ENCODE results near the gene GALNT17.

The GALNT17 gene

GRCh38 chr7:71135663-71136062, 3.7 kb downstream of the GALNT17 start:
- Histone ChIP-seq H3K4me1 (ENCODE audit: control extremely low read depth in 1 of 4, control insufficient read depth in 4 of 4, insufficient read depth in 4 of 4, low read length in 3 of 4) (peaks cover 0 to 20% (median 12%) of the 10 kb centered on the region in 4 experiments), H3K27me3 (replicated peaks in 2 of 5; ENCODE audit: control insufficient read depth in 4 of 5, insufficient read depth in 5 of 5, low read length in 4 of 5) (peaks cover 0 to 48% (median 18%) of the 10 kb centered on the region in 5 experiments), H3K27ac (ENCODE audit: insufficient read depth in 1 of 2, low read depth in 1 of 2, low read length in 2 of 2, poor library complexity in 1 of 2, severe bottlenecking in 2 of 2) (no peak overlapping the region), H3K4me3 (ENCODE audit: control insufficient read depth in 1 of 7, extremely low read depth in 1 of 7, insufficient read depth in 4 of 7, low read depth in 2 of 7, low read length in 6 of 7) (no peak overlapping the region), H3K36me3 (ENCODE audit: control insufficient read depth in 4 of 4, insufficient read depth in 4 of 4, low read length in 3 of 4) (no peaks in the 10 kb centered on the region), H3K9me3 (ENCODE audit: control extremely low read depth in 1 of 5, control insufficient read depth in 4 of 5, insufficient read depth in 2 of 5, low read depth in 1 of 5, low read length in 4 of 5) (no peaks in the 10 kb centered on the region)
- DNase-seq, result no peak
- WGBS (ENCODE audit: insufficient coverage), result 80% methylated on average over 2 of the region's 4 CpGs
- POLR2A ChIA-PET, result no interaction called here
- CTCF ChIA-PET, result no interaction called here

GRCh38 chr7:71137479-71137878, 5.5 kb downstream of the GALNT17 start:
- no peaks in the 10 kb centered on the region for H3K36me3 ChIP-seq (ENCODE audit: control insufficient read depth in 4 of 4, insufficient read depth in 4 of 4, low read length in 3 of 4)
- ChIA-PET POLR2A (no interaction called here), CTCF (no interaction called here)
- H3K4me3 ChIP-seq (ENCODE audit: control insufficient read depth in 1 of 7, extremely low read depth in 1 of 7, insufficient read depth in 4 of 7, low read depth in 2 of 7, low read length in 6 of 7), result no peak overlapping the region
- WGBS (ENCODE audit: insufficient coverage), result 95% methylated on average over 4 of the region's 7 CpGs
- H3K27me3 ChIP-seq (replicated peaks in 2 of 5; ENCODE audit: control insufficient read depth in 4 of 5, insufficient read depth in 5 of 5, low read length in 4 of 5), result peaks cover 0 to 30% (median 15%) of the 10 kb centered on the region in 5 experiments
- H3K4me1 ChIP-seq (ENCODE audit: control extremely low read depth in 1 of 4, control insufficient read depth in 4 of 4, insufficient read depth in 4 of 4, low read length in 3 of 4), result peaks cover 0 to 2% (median under 1%) of the 10 kb centered on the region in 4 experiments
- DNase-seq, result no peak
- H3K9me3 ChIP-seq (ENCODE audit: control extremely low read depth in 1 of 5, control insufficient read depth in 4 of 5, insufficient read depth in 2 of 5, low read depth in 1 of 5, low read length in 4 of 5), result peaks cover 0 to 2% (median 0%) of the 10 kb centered on the region in 5 experiments
- H3K27ac ChIP-seq (ENCODE audit: insufficient read depth in 1 of 2, low read depth in 1 of 2, low read length in 2 of 2, poor library complexity in 1 of 2, severe bottlenecking in 2 of 2), result no peak overlapping the region

GRCh38 chr7:71140264-71140663, 8.3 kb downstream of the GALNT17 start:
- 45% methylated on average over 4 of the region's 4 CpGs for WGBS (ENCODE audit: insufficient coverage)
- Histone ChIP-seq H3K4me3 (ENCODE audit: control insufficient read depth in 1 of 7, extremely low read depth in 1 of 7, insufficient read depth in 4 of 7, low read depth in 2 of 7, low read length in 6 of 7) (no peak overlapping the region), H3K36me3 (ENCODE audit: control insufficient read depth in 4 of 4, insufficient read depth in 4 of 4, low read length in 3 of 4) (no peaks in the 10 kb centered on the region), H3K27ac (ENCODE audit: insufficient read depth in 1 of 2, low read depth in 1 of 2, low read length in 2 of 2, poor library complexity in 1 of 2, severe bottlenecking in 2 of 2) (no peak overlapping the region), H3K9me3 (ENCODE audit: control extremely low read depth in 1 of 5, control insufficient read depth in 4 of 5, insufficient read depth in 2 of 5, low read depth in 1 of 5, low read length in 4 of 5) (peaks cover 0 to 4% (median 0%) of the 10 kb centered on the region in 5 experiments), H3K4me1 (ENCODE audit: control extremely low read depth in 1 of 4, control insufficient read depth in 4 of 4, insufficient read depth in 4 of 4, low read length in 3 of 4) (no peaks in the 10 kb centered on the region), H3K27me3 (replicated peaks in 2 of 5; ENCODE audit: control insufficient read depth in 4 of 5, insufficient read depth in 5 of 5, low read length in 4 of 5) (peaks cover 0 to 5% (median 0%) of the 10 kb centered on the region in 5 experiments)
- ChIA-PET CTCF (no interaction called here), POLR2A (no interaction called here)
- no peak for DNase-seq

- Histone ChIP-seq H3K27me3 (replicated peaks in 2 of 5; ENCODE audit: control insufficient read depth in 4 of 5, insufficient read depth in 5 of 5, low read length in 4 of 5) (no peaks in the 10 kb centered on the region), H3K27ac (ENCODE audit: insufficient read depth in 1 of 2, low read depth in 1 of 2, low read length in 2 of 2, poor library complexity in 1 of 2, severe bottlenecking in 2 of 2) (no peak overlapping the region), H3K4me3 (ENCODE audit: control insufficient read depth in 1 of 7, extremely low read depth in 1 of 7, insufficient read depth in 4 of 7, low read depth in 2 of 7, low read length in 6 of 7) (no peak overlapping the region), H3K36me3 (ENCODE audit: control insufficient read depth in 4 of 4, insufficient read depth in 4 of 4, low read length in 3 of 4) (no peaks in the 10 kb centered on the region), H3K4me1 (ENCODE audit: control extremely low read depth in 1 of 4, control insufficient read depth in 4 of 4, insufficient read depth in 4 of 4, low read length in 3 of 4) (no peaks in the 10 kb centered on the region), H3K9me3 (ENCODE audit: control extremely low read depth in 1 of 5, control insufficient read depth in 4 of 5, insufficient read depth in 2 of 5, low read depth in 1 of 5, low read length in 4 of 5) (peaks cover 0 to 4% (median 0%) of the 10 kb centered on the region in 5 experiments)
- POLR2A ChIA-PET, result no interaction called here
- CTCF ChIA-PET, result no interaction called here
- DNase-seq, result no peak
- 95% methylated on average over 5 of the region's 6 CpGs for WGBS (ENCODE audit: insufficient coverage)
Observed at GRCh38 chr7:71144963-71145362, 13.0 kb downstream of the GALNT17 start.

- Histone ChIP-seq H3K27me3 (replicated peaks in 2 of 5; ENCODE audit: control insufficient read depth in 4 of 5, insufficient read depth in 5 of 5, low read length in 4 of 5) (no peaks in the 10 kb centered on the region), H3K27ac (ENCODE audit: insufficient read depth in 1 of 2, low read depth in 1 of 2, low read length in 2 of 2, poor library complexity in 1 of 2, severe bottlenecking in 2 of 2) (no peak overlapping the region), H3K36me3 (ENCODE audit: control insufficient read depth in 4 of 4, insufficient read depth in 4 of 4, low read length in 3 of 4) (no peaks in the 10 kb centered on the region), H3K4me3 (ENCODE audit: control insufficient read depth in 1 of 7, extremely low read depth in 1 of 7, insufficient read depth in 4 of 7, low read depth in 2 of 7, low read length in 6 of 7) (no peak overlapping the region), H3K4me1 (ENCODE audit: control extremely low read depth in 1 of 4, control insufficient read depth in 4 of 4, insufficient read depth in 4 of 4, low read length in 3 of 4) (no peaks in the 10 kb centered on the region), H3K9me3 (ENCODE audit: control extremely low read depth in 1 of 5, control insufficient read depth in 4 of 5, insufficient read depth in 2 of 5, low read depth in 1 of 5, low read length in 4 of 5) (peaks cover 0 to 4% (median 0%) of the 10 kb centered on the region in 5 experiments)
- ChIA-PET CTCF (no interaction called here), POLR2A (no interaction called here)
- WGBS (ENCODE audit: insufficient coverage), result 68% methylated on average over 14 of the region's 24 CpGs
- no peak for DNase-seq
Observed at GRCh38 chr7:71145906-71146901, 14.3 kb downstream of the GALNT17 start.

GRCh38 chr7:71148098-71148497, 16.2 kb downstream of the GALNT17 start:
- Histone ChIP-seq H3K4me1 (ENCODE audit: control extremely low read depth in 1 of 4, control insufficient read depth in 4 of 4, insufficient read depth in 4 of 4, low read length in 3 of 4) (no peaks in the 10 kb centered on the region), H3K4me3 (ENCODE audit: control insufficient read depth in 1 of 7, extremely low read depth in 1 of 7, insufficient read depth in 4 of 7, low read depth in 2 of 7, low read length in 6 of 7) (no peak overlapping the region), H3K36me3 (ENCODE audit: control insufficient read depth in 4 of 4, insufficient read depth in 4 of 4, low read length in 3 of 4) (no peaks in the 10 kb centered on the region), H3K27ac (ENCODE audit: insufficient read depth in 1 of 2, low read depth in 1 of 2, low read length in 2 of 2, poor library complexity in 1 of 2, severe bottlenecking in 2 of 2) (no peak overlapping the region), H3K9me3 (ENCODE audit: control extremely low read depth in 1 of 5, control insufficient read depth in 4 of 5, insufficient read depth in 2 of 5, low read depth in 1 of 5, low read length in 4 of 5) (peaks cover 0 to 2% (median 0%) of the 10 kb centered on the region in 5 experiments), H3K27me3 (replicated peaks in 2 of 5; ENCODE audit: control insufficient read depth in 4 of 5, insufficient read depth in 5 of 5, low read length in 4 of 5) (no peaks in the 10 kb centered on the region)
- ChIA-PET CTCF (no interaction called here), POLR2A (no interaction called here)
- DNase-seq, result no peak

GRCh38 chr7:71155236-71155635, 23.3 kb downstream of the GALNT17 start:
- Histone ChIP-seq H3K27ac (ENCODE audit: insufficient read depth in 1 of 2, low read depth in 1 of 2, low read length in 2 of 2, poor library complexity in 1 of 2, severe bottlenecking in 2 of 2) (no peak overlapping the region), H3K36me3 (ENCODE audit: control insufficient read depth in 4 of 4, insufficient read depth in 4 of 4, low read length in 3 of 4) (no peaks in the 10 kb centered on the region), H3K4me3 (ENCODE audit: control insufficient read depth in 1 of 7, extremely low read depth in 1 of 7, insufficient read depth in 4 of 7, low read depth in 2 of 7, low read length in 6 of 7) (no peak overlapping the region), H3K4me1 (ENCODE audit: control extremely low read depth in 1 of 4, control insufficient read depth in 4 of 4, insufficient read depth in 4 of 4, low read length in 3 of 4) (no peaks in the 10 kb centered on the region), H3K27me3 (replicated peaks in 2 of 5; ENCODE audit: control insufficient read depth in 4 of 5, insufficient read depth in 5 of 5, low read length in 4 of 5) (no peaks in the 10 kb centered on the region), H3K9me3 (ENCODE audit: control extremely low read depth in 1 of 5, control insufficient read depth in 4 of 5, insufficient read depth in 2 of 5, low read depth in 1 of 5, low read length in 4 of 5) (peaks cover 0 to 1% (median 0%) of the 10 kb centered on the region in 5 experiments)
- no peak for DNase-seq
- POLR2A ChIA-PET, result no interaction called here
- 92% methylated on average over 7 of the region's 9 CpGs for WGBS (ENCODE audit: insufficient coverage)
- CTCF ChIA-PET, result no interaction called here

All from common myeloid progenitor, CD34-positive (primary cell).